Pancreas (tissue), 10 donors: ENCODE data around the gene ATPAF2. TPM values are rescaled to one million over a fixed set of nuclear protein-coding genes. Genes with fewer than 3 reads are reported as not detected.

ENCODE experiments used
- ATAC-seq, 4 donors: fragments of 200-7000 bp; cut with Tn5 transposase; one replicate each; pipeline versions ENCODE4 v1.8.0 to v1.9.1; 2020; ENCODE audit warnings: mild to moderate bottlenecking in 4 of 4, moderate library complexity in 4 of 4
- DNase-seq, 6 donors: peaks; one replicate each; pipeline ENCODE4 v3.0.0-alpha.2; 2020
- FAIRE-seq: peaks from 2 replicates; lab custom pipeline; 2012; peaks lifted over from hg19 to GRCh38; lab: Jason Lieb, UNC
- H3K27ac ChIP-seq, 4 donors: fragments of 200-600 bp; sonication (generic); 1 replicate in 3 of 4; 2 replicates in 1 of 4; pipeline versions ENCODE4 v1.5.0 to v1.8.0; 2020
- H3K27me3 ChIP-seq, 4 donors: fragments of 200-600 bp; one replicate each; pipeline ENCODE4 v1.8.0; 2021
- H3K36me3 ChIP-seq, 3 donors: fragments of 200-600 bp; sonication (generic) in 1 of 3; one replicate each; pipeline versions ENCODE4 v1.5.0 to v1.8.0; 2020 to 2021
- H3K4me1 ChIP-seq, 3 donors: fragments of 200-600 bp; one replicate each; pipeline ENCODE4 v1.8.0; 2021
- H3K4me3 ChIP-seq, 4 donors: fragments of 200-600 bp; sonication (generic) in 2 of 4; one replicate each; pipeline versions ENCODE4 v1.5.0 to v1.8.0; 2020 to 2021
- H3K9me3 ChIP-seq, 4 donors: fragments of 200-600 bp; one replicate each; pipeline ENCODE4 v1.8.0; 2021
- WGBS, 2 donors: extraction: QIAGEN DNeasy Blood & Tissue Kit; methylation state at CpG; one replicate each; pipeline ENCODE4 v1.1.7; 2013; 5-methylcytosine and 5-hydroxymethylcytosine counted together
- intact Hi-C, 3 donors: fragments of 100-400 bp; cut with DNase I; formaldehyde crosslinking; loops; one replicate each; pipeline versions ENCODE4 v1.11.1 to v1.14.2; 2022
- polyA plus RNA-seq, 2 donors: library from polyadenylated mRNA; stranded (reverse); fragments of 200-250 nt; gene quantifications; one replicate each; pipeline ENCODE4 v1.2.3, GENCODE V29; 2013
- total RNA-seq, 6 donors: library from RNA; stranded (reverse); fragmentation: NEBNext Ultra II Directional in 4 of 6; extraction: Animal tissue kit (Norgen Biotek cat#: 25700) in 4 of 6; gene quantifications; one replicate each; pipeline versions ENCODE4 v1.2.1 to v1.2.4, GENCODE V29; 2021 to 2023
- TF ChIP-seq, protein P1 (sequence below), 4 donors: fragments of 200-600 bp; sonication (generic) in 3 of 4; IDR thresholded peaks; one replicate each; pipeline versions ENCODE4 v1.5.0 to v1.8.0; 2021; ENCODE audit warnings: antibody characterized with exemption in 4 of 4
- donor health status: healthy with polysubstance abuse.
- donor health status: DM: no; HTN: no; CAD: no; lungs with moderate emphysema.
- donor health status: DM: no; HTN: no; CAD: no.
- donor health status: control.
- donor health status: control.
- donor health status: Bipolar disorder and iron deficiency.
- donor health status: DM: yes; HTN: yes; CAD: no.
- donor health status: DM: no; HTN: no; CAD: no.
- donor health status: DM: no; HTN: no; CAD: no.
- donor health status: DM: yes; HTN: yes; CAD: no.

The ATPAF2 gene
- total and polyA plus RNA-seq, 8 donors, result 7.3 to 18.4 (median 12.1) TPM

DNA sequence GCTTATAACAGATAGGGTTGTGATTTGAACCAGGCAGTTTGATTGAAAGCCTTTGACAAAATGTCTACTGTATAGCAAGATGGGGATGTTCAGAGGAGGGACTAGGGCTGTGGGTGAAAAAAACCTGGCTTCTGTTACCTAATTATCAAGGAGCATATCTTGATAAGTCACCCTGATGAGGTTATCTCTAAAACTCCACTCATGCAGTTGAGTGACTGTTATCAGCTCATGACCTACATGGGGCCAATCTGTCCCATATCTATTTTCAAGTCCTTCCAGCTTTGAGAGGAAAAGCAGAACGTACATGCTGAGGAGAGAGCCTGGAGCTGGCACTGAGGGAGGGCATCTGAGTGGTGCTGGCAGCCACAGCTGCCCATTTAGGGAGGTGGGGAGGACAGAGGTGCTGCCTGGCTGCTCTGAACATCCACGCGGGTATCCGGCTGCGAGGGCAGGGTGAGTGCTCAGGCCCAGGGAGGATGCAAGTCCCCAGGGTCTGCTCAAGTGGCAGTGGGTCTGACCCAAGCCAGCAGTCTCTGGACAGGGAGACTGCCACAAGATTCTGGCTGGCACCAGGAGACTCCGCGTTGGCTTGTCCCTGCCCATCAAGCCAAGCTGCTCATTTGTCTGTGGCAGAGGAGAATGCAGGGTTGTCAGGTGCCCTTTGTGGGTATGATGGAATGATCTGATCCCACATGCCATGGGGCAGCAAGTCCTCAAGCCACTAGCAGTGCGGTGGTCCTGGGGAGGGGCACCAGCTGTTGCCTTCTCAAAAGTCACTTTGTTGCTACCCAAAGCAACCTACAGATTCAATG lies 29.2 kb downstream of the ATPAF2 start:
- H3K4me3 ChIP-seq, result no peak overlapping the region
- H3K9me3 ChIP-seq, result no peaks in the 10 kb centered on the region
- H3K27me3 ChIP-seq, result no peaks in the 10 kb centered on the region
- H3K27ac ChIP-seq, result no peak overlapping the region
- no peak for ATAC-seq
- TF ChIP-seq, protein P1, sequence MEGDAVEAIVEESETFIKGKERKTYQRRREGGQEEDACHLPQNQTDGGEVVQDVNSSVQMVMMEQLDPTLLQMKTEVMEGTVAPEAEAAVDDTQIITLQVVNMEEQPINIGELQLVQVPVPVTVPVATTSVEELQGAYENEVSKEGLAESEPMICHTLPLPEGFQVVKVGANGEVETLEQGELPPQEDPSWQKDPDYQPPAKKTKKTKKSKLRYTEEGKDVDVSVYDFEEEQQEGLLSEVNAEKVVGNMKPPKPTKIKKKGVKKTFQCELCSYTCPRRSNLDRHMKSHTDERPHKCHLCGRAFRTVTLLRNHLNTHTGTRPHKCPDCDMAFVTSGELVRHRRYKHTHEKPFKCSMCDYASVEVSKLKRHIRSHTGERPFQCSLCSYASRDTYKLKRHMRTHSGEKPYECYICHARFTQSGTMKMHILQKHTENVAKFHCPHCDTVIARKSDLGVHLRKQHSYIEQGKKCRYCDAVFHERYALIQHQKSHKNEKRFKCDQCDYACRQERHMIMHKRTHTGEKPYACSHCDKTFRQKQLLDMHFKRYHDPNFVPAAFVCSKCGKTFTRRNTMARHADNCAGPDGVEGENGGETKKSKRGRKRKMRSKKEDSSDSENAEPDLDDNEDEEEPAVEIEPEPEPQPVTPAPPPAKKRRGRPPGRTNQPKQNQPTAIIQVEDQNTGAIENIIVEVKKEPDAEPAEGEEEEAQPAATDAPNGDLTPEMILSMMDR (IDR thresholded peaks at IDR 0.05), result no peak
- 82 to 90% methylated on average over 8 of the region's 8 CpGs for WGBS, 2 donors
- intact Hi-C loops, result no loop called here
- no peak for FAIRE-seq
- H3K36me3 ChIP-seq, result no peaks in the 10 kb centered on the region
- H3K4me1 ChIP-seq, result no peaks in the 10 kb centered on the region
- DNase-seq, result no peak

DNA sequence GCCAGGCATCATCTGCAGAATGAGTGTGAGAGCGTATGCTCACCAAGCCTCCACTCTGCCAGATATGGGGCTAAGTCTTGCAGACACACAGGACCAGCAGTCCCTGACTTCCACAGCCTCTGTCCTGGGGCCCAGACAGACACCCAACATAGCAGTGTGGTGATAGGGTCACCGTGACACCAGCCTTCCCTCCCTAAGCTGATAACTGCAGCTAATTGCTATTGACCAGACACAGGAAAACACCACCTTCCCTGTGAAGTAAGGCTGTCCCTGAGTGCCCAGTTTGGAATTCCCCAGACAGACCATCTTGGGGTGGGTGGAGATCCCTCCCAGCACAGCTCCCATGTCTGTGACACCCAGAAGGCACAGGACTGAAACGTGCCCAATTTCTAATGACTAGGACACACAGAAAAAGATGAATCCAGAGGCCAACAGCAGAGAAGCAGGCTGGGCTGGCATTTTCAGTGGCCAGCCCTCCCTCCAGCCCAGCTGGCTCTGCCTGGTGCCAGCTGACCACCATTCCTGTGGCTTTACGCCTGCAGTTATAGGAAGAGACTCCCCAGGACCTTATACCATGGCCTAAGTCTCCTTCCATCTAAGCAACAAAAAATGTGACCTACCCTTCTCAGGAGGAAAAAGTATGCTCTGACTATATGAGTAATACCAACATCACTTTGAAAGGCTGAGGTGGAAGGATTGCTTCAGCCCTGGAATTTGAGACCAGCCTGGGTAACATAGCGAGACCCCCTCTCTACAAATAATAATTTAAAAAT lies 30.3 kb downstream of the ATPAF2 start:
- WGBS, 2 donors, result 81 to 89% methylated on average over 5 of the region's 5 CpGs
- no peak for FAIRE-seq
- ATAC-seq, result no peak
- Histone ChIP-seq H3K27me3 (no peaks in the 10 kb centered on the region), H3K9me3 (no peaks in the 10 kb centered on the region), H3K27ac (no peak overlapping the region), H3K36me3 (no peaks in the 10 kb centered on the region), H3K4me1 (no peaks in the 10 kb centered on the region), H3K4me3 (no peak overlapping the region)
- DNase-seq, result no peak
- intact Hi-C loops, result no loop called here
- TF ChIP-seq, protein P1 (IDR thresholded peaks at IDR 0.05), result no peak

DNA sequence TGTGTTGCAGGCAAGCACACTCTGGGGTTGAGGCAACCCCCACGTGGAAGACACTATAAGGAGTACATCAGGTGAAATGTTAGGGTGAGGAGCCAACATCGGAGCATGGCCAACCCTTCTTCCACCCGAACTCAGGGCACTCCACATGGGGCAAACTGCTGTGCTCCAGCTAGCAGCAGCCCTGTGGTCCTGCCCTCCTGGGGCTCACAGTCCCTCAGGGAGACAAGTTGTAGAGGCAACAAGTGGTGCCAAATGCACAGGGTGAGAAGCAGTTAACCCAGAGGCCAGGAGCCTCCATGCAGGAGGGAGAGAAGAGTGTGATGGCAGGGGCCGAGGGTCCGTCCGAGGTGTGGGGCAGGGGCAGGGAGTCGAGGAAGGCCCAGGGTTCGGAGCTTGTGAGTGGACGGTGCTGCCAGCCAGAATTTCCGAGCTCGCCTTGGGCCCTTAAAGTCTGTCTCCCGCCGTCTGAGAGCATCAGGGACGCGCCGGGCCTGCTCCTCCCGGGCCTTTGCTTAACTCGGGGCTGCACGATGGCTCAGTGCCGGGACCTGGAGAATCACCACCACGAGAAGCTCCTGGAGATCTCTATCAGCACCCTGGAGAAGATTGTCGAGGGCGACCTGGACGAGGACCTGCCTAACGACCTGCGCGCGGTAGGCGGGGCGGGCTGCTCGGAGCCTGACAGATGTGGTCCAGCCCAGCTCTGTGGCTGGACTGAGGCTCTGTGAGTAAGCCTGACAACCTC lies 32.3 kb downstream of the ATPAF2 start:
- FAIRE-seq (no peak), DNase-seq (no peak), ATAC-seq (no peak)

DNA sequence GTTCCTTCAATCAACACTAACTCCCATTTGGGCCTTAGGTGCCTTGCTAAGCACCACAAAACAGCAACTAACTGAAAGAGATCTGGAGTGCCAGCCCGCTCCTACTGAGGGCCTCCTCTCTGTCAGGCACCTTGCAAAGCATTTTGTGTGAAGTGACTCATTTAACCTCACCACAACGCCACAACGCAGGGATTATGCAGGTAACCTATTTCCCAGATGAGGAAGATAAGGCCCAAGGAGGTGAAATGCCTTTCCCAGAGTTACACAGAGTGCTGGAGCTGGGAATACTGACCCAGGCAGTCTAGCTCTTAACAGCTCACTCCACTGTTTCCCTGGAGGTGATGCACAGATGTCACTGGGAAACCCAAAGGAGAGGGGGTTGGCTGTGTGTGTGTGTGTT lies 33.5 kb downstream of the ATPAF2 start:
- WGBS, 2 donors, result 80 to 90% methylated on average over 3 of the region's 3 CpGs
- DNase-seq (no peak), ATAC-seq (no peak), FAIRE-seq (no peak)
- Histone ChIP-seq H3K9me3 (no peaks in the 10 kb centered on the region), H3K4me3 (no peak overlapping the region), H3K4me1 (no peaks in the 10 kb centered on the region), H3K27me3 (no peaks in the 10 kb centered on the region), H3K27ac (no peak overlapping the region), H3K36me3 (no peaks in the 10 kb centered on the region)
- intact Hi-C loops, result no loop called here
- TF ChIP-seq, protein P1 (IDR thresholded peaks at IDR 0.05), result no peak

More for the DNA sequence above, 32.3 kb downstream of the ATPAF2 start:
- WGBS, 2 donors, result 88 to 93% methylated on average over 25 to 31 of the region's 31 CpGs
- no peaks in the 10 kb centered on the region for H3K27me3 ChIP-seq
- intact Hi-C loops, result no loop called here
- H3K4me3 ChIP-seq, result no peak overlapping the region
- H3K4me1 ChIP-seq, result no peaks in the 10 kb centered on the region
- no peaks in the 10 kb centered on the region for H3K36me3 ChIP-seq
- TF ChIP-seq, protein P1 (IDR thresholded peaks at IDR 0.05), result no peak
- H3K27ac ChIP-seq, result no peak overlapping the region
- no peaks in the 10 kb centered on the region for H3K9me3 ChIP-seq
